NB4 (cell line): ENCODE measurements around the gene PRSS57.

Source experiments
- DNase-seq: peaks from one replicate; pipeline ENCODE4 v3.0.0; 2010; ENCODE audit warnings: low read depth
- H3K4me3 ChIP-seq: one replicate; pipeline ENCODE4 v1.5.1; 2011; ENCODE audit warnings: mild to moderate bottlenecking, low read depth, low read length, moderate library complexity
- CTCF ChIP-seq: IDR thresholded peaks from one replicate; pipeline ENCODE4 v1.5.1; 2012; ENCODE audit warnings: low read depth, low read length
- MAX ChIP-seq: IDR thresholded peaks from 2 replicates; pipeline ENCODE4 v1.6.1; 2011; ENCODE audit warnings: low read depth, low read length
- MYC ChIP-seq: IDR thresholded peaks from 2 replicates; pipeline ENCODE4 v1.6.1; 2011; ENCODE audit warnings: low read depth, low read length
- POLR2A ChIP-seq: IDR thresholded peaks from 2 replicates; pipeline ENCODE4 v1.6.1; 2011; ENCODE audit warnings: mild to moderate bottlenecking; ENCODE audit not compliant: insufficient read length; ENCODE audit errors: extremely low read depth

PRSS57 gene

GRCh38 chr19:643736-644135 lies 51.5 kb downstream of the PRSS57 start:
- TF ChIP-seq MAX: no peak
- no peak for TF ChIP-seq MYC
- TF ChIP-seq POLR2A: no peak
- TF ChIP-seq CTCF: no peak
- no peak for DNase-seq
- no peak overlapping the region for H3K4me3 ChIP-seq

- DNase-seq: peak; percentile 44
- no peak overlapping the region for H3K4me3 ChIP-seq
- TF ChIP-seq MYC: no peak
- no peak for TF ChIP-seq CTCF
- no peak for TF ChIP-seq MAX
Measured at GRCh38 chr19:642767-643727, 52.2 kb downstream of the PRSS57 start.

- no peak for TF ChIP-seq POLR2A
- TF ChIP-seq MYC: no peak
- no peak for TF ChIP-seq MAX
- TF ChIP-seq CTCF: no peak
- DNase-seq: no peak
- no peak overlapping the region for H3K4me3 ChIP-seq
Measured at GRCh38 chr19:641702-642101, 53.5 kb downstream of the PRSS57 start.

GRCh38 chr19:640606-641189 lies 54.6 kb downstream of the PRSS57 start:
- TF ChIP-seq MYC (no peak), POLR2A (no peak), MAX (no peak), CTCF (no peak)
- no peak for DNase-seq
- H3K4me3 ChIP-seq: no peak overlapping the region

GRCh38 chr19:640161-640558 lies 55.1 kb downstream of the PRSS57 start:
- DNase-seq: no peak
- no peak overlapping the region for H3K4me3 ChIP-seq
- TF ChIP-seq MYC (no peak), POLR2A (no peak), CTCF (no peak), MAX (no peak)
